ENCODE data around the gene DSP.
A peak's percentile ranks its signal among the peaks of the same experiment; 100 is the strongest.

Gene DSP, protein sequence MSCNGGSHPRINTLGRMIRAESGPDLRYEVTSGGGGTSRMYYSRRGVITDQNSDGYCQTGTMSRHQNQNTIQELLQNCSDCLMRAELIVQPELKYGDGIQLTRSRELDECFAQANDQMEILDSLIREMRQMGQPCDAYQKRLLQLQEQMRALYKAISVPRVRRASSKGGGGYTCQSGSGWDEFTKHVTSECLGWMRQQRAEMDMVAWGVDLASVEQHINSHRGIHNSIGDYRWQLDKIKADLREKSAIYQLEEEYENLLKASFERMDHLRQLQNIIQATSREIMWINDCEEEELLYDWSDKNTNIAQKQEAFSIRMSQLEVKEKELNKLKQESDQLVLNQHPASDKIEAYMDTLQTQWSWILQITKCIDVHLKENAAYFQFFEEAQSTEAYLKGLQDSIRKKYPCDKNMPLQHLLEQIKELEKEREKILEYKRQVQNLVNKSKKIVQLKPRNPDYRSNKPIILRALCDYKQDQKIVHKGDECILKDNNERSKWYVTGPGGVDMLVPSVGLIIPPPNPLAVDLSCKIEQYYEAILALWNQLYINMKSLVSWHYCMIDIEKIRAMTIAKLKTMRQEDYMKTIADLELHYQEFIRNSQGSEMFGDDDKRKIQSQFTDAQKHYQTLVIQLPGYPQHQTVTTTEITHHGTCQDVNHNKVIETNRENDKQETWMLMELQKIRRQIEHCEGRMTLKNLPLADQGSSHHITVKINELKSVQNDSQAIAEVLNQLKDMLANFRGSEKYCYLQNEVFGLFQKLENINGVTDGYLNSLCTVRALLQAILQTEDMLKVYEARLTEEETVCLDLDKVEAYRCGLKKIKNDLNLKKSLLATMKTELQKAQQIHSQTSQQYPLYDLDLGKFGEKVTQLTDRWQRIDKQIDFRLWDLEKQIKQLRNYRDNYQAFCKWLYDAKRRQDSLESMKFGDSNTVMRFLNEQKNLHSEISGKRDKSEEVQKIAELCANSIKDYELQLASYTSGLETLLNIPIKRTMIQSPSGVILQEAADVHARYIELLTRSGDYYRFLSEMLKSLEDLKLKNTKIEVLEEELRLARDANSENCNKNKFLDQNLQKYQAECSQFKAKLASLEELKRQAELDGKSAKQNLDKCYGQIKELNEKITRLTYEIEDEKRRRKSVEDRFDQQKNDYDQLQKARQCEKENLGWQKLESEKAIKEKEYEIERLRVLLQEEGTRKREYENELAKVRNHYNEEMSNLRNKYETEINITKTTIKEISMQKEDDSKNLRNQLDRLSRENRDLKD (N-terminal part only)

DNA sequence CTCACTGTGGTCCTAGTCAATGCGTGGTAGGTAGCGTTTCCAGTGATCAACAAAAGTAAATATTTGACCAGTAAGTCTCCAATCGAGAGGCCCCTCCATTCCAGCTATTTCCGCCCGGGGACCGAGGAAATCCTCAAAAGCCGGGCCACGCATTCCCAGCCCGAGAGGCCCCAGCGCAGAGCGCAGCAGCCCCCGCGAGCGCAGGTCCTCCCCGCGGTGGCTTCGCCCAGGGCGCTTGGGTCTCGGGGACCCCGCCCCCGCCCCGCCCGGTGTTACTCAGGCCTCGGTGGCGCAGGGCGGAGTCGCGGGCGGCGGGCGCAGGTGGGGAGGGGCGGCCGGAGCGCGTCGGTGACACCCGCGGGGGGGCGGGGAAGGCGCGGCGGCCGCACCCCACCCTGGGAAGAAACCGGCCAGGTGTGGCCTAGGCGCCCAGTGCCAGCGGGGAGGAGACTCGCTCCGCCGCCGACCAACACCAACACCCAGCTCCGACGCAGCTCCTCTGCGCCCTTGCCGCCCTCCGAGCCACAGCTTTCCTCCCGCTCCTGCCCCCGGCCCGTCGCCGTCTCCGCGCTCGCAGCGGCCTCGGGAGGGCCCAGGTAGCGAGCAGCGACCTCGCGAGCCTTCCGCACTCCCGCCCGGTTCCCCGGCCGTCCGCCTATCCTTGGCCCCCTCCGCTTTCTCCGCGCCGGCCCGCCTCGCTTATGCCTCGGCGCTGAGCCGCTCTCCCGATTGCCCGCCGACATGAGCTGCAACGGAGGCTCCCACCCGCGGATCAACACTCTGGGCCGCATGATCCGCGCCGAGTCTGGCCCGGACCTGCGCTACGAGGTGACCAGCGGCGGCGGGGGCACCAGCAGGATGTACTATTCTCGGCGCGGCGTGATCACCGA, at the start of gene DSP:
Gene DSP (plus strand): TSS at position 497 of the 890 bp plus-strand sequence. CDS start 245 bp downstream, at position 742.
- DNase-seq: no peak

DNA sequence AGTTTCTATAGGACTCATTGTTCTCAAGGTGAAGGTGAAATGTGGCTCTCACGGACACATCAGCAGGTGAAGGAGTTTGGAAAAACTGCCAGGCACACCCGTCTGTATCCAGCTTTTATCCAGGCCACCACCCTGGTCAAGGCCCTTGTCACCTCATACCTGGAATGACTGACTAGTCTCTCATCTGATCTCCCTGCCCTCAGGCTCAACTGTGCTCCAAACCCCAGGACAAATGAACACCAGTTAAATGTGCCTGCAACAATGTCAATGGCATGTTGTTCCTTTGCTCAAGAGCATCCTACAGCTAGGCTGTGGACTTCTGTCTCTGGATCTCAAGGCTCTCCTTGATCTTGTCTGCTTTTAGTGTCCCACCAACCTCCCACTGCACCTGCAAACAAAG, 47.6 kb upstream of the DSP start:
- no peak for DNase-seq

- no peak for DNase-seq
Observed at GRCh38 chr6:7494638-7495037, 46.8 kb upstream of the DSP start.

DNA sequence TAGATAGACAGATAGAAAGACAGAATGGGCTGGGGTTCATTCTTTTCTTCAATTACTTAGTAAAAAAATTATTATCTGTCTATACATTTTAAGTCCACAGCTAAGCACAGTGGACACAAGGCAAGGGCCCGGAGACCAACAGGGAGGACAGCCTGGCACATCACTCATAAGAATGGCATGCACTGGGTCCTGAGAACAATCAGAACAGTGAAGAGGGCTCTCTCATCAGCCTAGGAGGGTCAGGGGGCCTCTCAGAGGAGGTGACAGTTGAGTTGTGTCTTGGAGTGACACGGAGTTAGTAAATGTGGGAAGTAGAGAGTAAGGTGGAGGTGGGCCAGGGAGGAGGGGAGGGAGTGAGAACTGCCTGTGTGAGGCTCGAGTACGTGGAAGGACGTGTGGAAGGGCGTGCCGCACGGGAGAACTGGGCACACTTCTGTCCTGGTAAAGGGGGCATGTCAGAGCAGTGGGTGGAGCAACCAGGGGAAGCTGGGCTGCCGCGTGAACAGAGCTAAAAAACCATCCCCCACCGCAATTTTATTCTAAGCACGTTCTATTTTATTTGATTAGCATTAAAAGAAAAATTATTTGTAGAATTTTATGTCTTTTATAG, 45.1 kb upstream of the DSP start:
- no peak for DNase-seq

GRCh38 chr6:7500752-7501282, 40.7 kb upstream of the DSP start:
- no peak for DNase-seq

GRCh38 chr6:7502743-7503142, 38.7 kb upstream of the DSP start:
- peak in 1 of 56 donors; percentile 5 for DNase-seq

DNA sequence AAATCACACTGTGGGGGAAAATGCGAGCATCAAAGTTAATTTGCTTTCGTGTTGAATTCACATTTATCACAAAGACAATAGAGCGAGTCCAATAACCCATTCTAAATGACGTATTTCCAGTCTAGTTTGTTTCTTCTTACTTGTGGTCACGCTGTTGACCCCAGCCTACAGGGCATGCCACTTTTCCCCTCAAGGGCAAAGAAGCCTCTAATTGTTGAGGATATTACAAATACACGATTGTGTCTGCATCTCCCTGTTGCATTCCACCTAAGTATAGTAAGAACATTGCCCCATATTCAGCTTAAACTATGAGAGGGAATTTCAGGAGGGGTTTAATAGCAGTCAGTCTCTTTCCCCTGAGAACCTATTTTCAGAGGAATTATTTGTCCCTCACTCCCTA, 37.4 kb upstream of the DSP start:
- no peak for DNase-seq

- peak in 43 of 56 donors; percentile 2 to 71 (median 23) for DNase-seq
Observed at GRCh38 chr6:7505189-7505699, 36.2 kb upstream of the DSP start.

DNA sequence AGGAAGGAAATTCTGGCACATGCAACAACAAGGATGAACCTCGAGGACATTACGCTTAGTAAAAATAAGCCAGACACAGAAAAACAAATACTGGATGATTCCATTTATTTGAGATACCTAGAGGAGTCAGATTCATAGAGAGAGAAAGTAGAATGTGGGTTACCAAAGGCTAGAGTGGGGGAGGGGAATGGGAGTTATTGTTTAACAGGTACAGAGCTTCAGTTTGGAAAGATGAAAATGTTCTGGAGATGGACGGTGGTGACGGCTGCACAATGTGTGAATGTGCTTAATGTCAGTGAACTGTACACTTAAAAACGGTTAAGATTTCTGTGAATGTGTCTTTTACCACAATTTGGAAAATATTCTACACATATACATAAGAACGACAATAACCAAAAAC, 33.9 kb upstream of the DSP start:
- no peak for DNase-seq

GRCh38 chr6:7512320-7512719, 29.2 kb upstream of the DSP start:
- no peak for DNase-seq

DNA sequence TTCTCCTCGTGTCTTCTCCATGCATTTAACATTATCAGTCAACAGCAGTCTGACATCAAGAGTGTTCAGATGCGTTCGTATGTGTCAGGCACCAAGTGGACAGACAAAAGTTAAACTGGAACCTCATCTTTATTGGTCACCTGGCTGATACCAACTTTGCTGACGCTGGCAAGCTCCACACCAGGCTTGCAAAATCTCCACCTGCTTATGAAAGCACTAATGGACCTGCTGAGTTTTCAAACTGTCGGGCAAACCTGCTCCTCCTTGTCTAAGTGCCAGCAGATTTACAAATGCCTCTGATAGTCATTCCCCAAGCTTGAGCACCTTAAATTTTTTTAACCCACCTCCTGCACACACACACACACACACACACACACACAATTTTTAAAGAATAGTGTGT, 27.9 kb upstream of the DSP start:
- DNase-seq: no peak

- DNase-seq: no peak
Observed at GRCh38 chr6:7515363-7515762, 26.1 kb upstream of the DSP start.

GRCh38 chr6:7518877-7519276, 22.6 kb upstream of the DSP start:
- no peak for DNase-seq

GRCh38 chr6:7522873-7523272, 18.6 kb upstream of the DSP start:
- no peak for DNase-seq

DNA sequence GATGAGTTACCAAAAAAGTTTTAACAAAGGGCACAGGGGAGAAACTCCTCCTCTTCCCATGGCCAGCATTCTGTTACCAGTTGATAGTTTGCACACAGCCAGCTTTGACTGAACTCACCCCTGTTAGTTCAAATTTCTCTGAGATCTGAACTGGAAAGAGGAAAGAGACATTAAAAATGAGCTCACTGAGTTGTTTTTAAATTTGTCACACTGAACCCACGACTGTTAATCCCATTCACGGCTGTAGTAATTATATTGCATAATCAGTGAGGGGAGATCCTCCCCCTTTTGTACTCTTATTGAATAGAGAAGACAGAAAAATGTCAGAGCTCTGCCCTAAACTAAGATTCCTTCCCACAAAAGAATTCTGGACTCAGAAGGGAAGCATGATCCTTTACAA, 17.5 kb upstream of the DSP start:
- DNase-seq: no peak

- DNase-seq: no peak
Observed at GRCh38 chr6:7526755-7527154, 14.7 kb upstream of the DSP start.

DNA sequence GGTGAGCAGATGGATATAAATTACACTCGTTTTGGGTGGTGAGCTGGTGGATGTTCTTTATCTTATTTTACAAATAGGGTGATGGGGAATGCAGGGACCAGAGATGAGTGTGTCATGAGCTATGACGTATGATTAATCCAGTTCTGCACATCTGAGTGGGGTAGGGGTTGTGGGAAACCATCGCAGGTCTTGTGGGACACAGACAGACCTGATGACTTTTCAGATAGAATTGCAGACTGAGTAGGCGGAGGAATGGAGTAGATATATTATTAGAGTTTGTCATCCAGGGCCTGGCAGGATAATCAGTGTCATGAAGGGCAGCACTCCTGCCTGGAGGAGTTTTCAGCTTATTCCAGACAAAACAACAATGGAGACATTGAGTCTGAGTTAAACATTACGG, 12.9 kb upstream of the DSP start:
- DNase-seq: no peak

- DNase-seq: no peak
Observed at GRCh38 chr6:7529141-7529540, 12.3 kb upstream of the DSP start.

DNA sequence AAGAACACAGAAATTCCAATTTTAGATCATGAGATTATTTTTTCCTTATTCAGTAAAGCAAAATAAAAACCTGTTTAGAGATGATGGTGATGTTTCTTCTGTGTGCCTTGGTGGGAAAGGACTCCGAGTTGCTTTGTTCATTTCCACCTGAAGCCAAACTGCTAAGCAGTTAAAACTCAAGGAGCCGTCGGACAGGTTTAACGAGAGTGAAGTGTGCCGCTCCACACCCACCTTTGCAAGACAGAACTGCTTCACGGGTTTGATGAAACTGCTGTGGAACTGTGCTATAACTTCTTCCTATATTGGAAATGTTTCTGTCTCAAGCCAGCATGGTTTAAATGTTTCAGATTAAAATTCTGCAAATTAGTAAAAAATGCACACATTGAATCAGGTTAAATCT, 9.2 kb upstream of the DSP start:
- no peak for DNase-seq

- DNase-seq: no peak
Observed at GRCh38 chr6:7532821-7533220, 8.7 kb upstream of the DSP start.

Measured in amygdala (tissue), 56 donors.